Adrenal gland (tissue), 5 donors: ENCODE results near the gene ELOVL6.

Source experiments
- POLR2A ChIP-seq, 2 donors: fragments of 450-650 bp; IDR thresholded peaks; one replicate each; pipeline ENCODE4 v1.6.1; 2017; ENCODE audit warnings: antibody characterized with exemption in 2 of 2, mild to moderate bottlenecking in 2 of 2, moderate library complexity in 1 of 2
- TF ChIP-seq, protein P1 (sequence below), 6 experiments: fragments of 450-650 bp in 4 of 6; fragments of 200-600 bp in 2 of 6; sonication (generic) in 1 of 6; IDR thresholded peaks; 1 replicate in 5 of 6; 2 replicates in 1 of 6; pipeline versions ENCODE4 v1.5.1 to v1.8.0; 2016 to 2021; ENCODE audit warnings: antibody characterized with exemption in 6 of 6, mild to moderate bottlenecking in 2 of 6, moderate library complexity in 1 of 6
- donor health status: DM: no; HTN: no; CAD: no.

DNA sequence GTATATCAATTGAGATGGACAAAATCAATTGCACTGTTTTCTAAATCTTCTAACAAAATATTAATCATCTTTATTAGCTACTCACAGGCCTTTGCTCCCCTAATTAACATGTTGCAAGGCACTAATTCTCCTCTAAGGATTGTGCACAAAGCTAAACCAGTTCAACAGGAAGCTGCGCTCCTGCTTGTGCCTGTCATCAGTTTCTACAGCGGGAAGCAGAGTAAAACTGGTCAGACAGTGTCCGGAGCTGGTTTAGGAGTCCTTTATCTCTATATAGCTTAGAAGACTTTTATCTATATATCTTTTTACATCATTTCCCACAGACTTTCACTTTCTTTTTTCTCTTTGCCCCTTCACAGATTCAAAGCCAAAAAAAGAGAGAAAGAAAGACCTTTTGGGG lies 79.1 kb downstream of the ELOVL6 start:
- TF ChIP-seq, protein P1, sequence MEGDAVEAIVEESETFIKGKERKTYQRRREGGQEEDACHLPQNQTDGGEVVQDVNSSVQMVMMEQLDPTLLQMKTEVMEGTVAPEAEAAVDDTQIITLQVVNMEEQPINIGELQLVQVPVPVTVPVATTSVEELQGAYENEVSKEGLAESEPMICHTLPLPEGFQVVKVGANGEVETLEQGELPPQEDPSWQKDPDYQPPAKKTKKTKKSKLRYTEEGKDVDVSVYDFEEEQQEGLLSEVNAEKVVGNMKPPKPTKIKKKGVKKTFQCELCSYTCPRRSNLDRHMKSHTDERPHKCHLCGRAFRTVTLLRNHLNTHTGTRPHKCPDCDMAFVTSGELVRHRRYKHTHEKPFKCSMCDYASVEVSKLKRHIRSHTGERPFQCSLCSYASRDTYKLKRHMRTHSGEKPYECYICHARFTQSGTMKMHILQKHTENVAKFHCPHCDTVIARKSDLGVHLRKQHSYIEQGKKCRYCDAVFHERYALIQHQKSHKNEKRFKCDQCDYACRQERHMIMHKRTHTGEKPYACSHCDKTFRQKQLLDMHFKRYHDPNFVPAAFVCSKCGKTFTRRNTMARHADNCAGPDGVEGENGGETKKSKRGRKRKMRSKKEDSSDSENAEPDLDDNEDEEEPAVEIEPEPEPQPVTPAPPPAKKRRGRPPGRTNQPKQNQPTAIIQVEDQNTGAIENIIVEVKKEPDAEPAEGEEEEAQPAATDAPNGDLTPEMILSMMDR (IDR thresholded peaks at IDR 0.05): no peak
- TF ChIP-seq POLR2A (IDR thresholded peaks at IDR 0.05): no peak
